ENCODE data around the gene TUBB2A.
"Not testable (repeated sequence)": the region's sequence is repeated elsewhere in the genome, so short reads cannot be mapped to it uniquely, and the experiment has no call there.

The TUBB2A gene

GRCh38 chr6:3152689-3153088 lies 4.7 kb downstream of the TUBB2A start:
- DNase-seq (ENCODE audit: low spot score) = no peak

DNA sequence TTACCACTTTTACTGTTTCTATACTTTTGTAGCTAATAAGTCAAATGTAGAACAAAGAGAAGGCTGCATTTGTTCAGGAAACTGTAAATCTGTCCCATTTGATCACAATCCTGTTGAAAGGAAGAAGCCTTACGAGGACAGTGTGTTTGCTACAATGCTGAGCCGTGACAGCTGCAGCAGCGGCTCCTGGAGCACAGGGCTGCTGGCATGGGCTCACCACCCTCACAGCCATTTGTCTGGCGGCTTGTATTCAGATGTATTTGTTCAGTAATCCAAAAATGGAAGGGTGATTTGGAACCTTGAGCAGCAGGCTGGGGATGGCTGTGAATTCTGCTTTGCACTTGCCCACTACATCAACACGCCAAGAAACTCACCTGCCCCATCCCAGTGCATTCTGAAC lies 5.7 kb downstream of the TUBB2A start:
- no peak for DNase-seq (ENCODE audit: low spot score)

DNA sequence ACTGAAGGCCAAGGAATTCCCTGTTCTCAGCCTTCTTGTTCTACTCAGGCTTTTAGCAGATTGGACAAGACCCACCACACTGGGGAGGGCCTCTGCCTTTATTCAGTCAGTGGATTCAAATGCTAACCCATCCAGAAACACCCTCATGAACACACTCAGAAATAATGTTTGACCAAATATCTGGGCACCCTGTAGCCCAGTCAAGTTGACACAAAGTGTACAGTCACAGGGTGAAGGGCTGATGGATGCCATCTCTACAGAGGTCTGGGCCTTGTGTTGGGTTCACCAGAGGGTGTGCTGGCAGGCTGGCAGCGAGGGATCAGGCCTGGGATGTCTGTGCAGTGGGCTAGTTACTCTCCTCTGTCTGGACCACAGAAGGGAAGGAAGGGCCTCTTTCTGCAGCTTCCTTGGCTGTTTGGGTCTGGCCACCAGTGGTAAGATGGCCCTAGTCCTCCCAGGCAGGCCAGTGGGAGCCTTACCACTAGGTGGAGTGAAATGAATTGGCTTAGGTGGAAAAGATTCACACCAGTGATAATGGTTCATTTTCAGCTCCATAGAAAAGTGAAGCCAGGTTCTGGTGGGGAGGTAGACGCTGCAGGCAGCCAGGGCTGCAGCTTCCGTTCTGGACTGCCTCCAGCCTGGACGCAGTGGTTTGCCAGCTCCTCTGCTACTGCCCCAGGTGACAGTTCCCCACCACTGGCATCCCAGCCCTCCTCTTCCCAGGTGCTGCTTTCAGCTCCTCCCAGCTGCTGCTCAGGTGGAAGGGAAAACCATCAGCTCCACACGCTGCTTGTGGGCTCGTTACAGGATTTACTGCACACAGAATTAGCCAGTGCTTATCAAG lies 9.2 kb downstream of the TUBB2A start:
- no peak for DNase-seq (ENCODE audit: low spot score)

- no peak for DNase-seq (ENCODE audit: low spot score)
These were observed 12.8 kb downstream of the TUBB2A start for GRCh38 chr6:3144571-3144970.

DNA sequence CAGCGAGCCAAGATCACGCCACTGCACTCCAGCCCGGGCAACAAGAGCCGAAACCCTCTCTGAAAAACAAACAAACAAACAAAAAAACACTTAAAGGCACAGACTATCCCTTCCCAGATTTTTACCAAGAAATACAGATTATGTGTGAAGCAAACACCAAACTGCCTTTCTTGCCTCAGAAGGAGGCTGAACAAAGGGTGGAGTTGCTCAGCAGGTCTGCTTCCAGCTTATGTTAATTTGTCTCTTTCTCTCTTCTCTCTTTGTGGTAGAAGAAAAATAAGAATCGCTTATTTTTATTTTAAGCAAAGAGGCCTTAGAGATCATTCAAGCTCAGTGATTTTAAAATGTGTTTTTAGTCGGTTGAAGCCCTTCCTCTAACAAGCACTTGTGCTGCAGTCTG lies 14.2 kb downstream of the TUBB2A start:
- no peak for DNase-seq (ENCODE audit: low spot score)

DNA sequence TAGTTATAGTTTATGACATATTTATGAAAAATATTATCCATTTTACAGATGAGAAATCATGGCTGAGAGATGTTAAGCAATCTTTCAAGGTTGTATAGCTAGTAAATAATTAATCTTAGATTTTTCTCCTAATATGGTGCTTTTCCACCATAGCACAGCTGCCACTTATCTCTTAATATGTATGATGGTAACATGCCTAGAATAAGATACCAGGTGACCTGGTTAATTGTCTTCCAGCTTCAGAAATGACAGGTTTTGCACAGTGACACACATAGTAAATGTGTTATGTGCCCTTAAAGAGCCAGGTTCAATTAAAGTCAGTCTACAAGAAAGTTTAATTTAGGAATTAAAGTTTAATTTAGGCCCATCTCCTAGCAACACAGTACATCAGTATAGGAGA lies 14.8 kb downstream of the TUBB2A start:
- no peak for DNase-seq (ENCODE audit: low spot score)

- DNase-seq (ENCODE audit: low spot score) = no peak
These were observed 17.1 kb downstream of the TUBB2A start for GRCh38 chr6:3140201-3140600.

DNA sequence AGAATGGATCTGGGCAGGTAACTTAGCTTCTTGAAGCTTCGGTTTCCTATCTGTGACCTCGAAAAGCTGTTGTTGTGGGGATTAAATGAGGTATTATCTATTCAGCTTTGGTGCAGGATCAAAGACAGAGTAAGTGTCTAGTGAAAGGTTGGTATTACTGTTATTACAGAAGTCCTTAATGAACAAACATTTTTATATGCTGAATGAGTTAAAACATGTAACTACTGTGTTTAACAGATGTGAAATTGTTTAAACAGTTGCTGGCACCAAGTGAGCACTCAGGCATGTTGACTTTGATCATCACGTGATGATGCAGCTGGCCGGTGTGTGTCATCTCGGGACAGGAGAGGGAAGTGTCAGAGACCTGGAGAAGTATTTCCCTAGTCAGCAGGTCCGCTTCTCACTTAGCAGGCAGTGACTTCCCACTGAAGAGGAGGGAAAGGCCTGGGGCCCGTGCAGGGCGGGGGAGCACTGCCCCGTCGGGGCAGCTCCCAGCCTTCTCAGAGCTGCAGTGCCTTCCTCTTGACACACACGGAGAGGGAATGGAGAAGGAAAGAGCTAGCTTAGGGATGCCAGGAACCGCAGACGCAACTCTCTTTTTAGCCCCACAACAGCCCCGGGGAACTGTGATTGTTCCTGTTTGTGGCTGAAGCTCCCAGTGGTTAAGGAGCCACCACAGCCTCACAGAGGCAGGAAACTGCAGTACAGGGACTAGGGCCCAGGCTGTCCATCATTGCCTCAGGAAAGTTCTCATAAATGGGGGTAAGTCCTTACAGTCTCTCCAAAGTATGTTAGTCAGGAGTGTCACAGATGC lies 18.0 kb downstream of the TUBB2A start:
- DNase-seq (ENCODE audit: low spot score) = peak; percentile 85

GRCh38 chr6:3138341-3138740 lies 19.0 kb downstream of the TUBB2A start:
- DNase-seq (ENCODE audit: low spot score) = no peak

DNA sequence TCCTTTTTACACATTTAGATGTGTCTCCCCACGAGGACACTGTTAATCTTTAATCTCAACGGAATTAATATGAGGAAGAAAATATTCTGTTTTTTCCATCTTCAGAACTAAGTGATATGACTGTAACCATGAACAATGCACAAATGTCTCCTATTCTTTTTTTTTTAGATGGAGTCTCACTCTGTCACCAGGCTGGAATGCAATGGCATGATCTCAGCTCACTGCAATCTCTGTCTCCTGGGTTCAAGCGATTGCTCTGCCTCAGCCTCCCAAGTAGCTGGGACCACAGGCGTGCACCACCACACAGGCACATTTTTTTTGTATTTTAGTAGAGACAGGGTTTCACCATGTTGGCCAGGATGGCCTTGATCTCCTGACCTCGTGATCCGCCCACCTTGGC lies 19.5 kb downstream of the TUBB2A start:
- DNase-seq (ENCODE audit: low spot score) = not testable (repeated sequence)

- DNase-seq (ENCODE audit: low spot score) = no peak
These were observed 20.1 kb downstream of the TUBB2A start for GRCh38 chr6:3137057-3137777.

- DNase-seq (ENCODE audit: low spot score) = no peak
These were observed 20.9 kb downstream of the TUBB2A start for GRCh38 chr6:3136292-3137011.

- no peak for DNase-seq (ENCODE audit: low spot score)
These were observed 21.6 kb downstream of the TUBB2A start for GRCh38 chr6:3135668-3136291.

DNA sequence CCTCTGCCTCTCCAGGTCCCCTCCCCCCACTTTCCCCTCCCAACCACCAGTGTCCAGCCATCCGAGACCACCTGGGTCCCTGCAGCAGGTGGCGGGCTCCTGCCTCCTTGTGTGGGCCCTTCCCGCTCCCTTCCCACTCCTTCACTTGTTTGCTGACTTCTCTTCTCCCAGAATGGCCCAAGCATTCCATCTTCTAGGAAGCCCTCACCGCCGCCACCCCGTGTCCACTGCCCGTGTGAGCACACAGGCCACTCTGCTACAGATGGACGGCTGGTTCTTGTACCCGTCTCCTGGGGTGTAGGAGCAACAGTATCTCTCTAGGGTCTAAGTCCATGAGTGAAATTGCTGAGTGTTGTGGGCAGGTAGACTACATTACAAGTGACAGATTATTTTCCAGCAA lies 23.8 kb downstream of the TUBB2A start:
- DNase-seq (ENCODE audit: low spot score) = no peak

DNA sequence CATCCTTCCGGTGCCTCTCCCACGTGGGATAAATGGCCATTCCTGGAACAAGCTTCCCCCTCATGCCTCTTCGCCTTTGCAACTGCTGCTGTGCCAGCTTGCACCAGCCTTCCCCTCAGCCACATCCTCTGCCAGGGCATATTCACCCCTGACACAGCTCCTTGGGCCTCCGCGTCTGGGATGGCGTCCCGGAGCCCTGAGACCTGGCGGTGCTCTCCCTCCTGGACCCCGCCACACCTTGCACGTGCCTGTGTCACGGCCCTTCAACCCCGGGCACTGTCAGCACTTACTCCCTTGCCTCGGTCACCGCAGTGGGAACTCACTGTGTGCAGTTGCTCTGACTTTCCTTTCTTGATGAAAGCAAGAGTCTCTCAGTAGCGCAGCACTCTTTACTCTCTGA lies 25.6 kb downstream of the TUBB2A start:
- no peak for DNase-seq (ENCODE audit: low spot score)

GRCh38 chr6:3128356-3129108 lies 28.8 kb downstream of the TUBB2A start:
- DNase-seq (ENCODE audit: low spot score) = no peak

- DNase-seq (ENCODE audit: low spot score) = no peak
These were observed 31.5 kb downstream of the TUBB2A start for GRCh38 chr6:3125815-3126214.

DNA sequence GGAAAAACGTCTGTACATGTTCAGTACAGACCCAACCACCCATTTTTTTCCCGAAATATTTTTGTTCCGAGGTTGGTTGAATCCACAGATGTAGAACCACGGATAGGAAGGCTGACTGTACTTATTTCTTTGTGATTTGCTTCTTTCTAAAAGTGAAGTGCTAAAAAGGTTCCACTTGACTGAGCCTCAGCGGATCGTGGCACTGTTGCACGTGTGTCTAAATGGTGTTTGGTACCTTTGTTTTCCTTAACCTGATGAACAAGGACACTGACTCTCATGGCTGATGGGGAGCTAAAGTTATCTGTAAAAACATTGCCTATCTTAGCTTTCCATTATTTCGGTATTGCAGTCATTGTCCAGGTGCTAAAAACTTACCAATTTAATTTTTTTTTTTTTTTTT lies 32.7 kb downstream of the TUBB2A start:
- no peak for DNase-seq (ENCODE audit: low spot score)

DNA sequence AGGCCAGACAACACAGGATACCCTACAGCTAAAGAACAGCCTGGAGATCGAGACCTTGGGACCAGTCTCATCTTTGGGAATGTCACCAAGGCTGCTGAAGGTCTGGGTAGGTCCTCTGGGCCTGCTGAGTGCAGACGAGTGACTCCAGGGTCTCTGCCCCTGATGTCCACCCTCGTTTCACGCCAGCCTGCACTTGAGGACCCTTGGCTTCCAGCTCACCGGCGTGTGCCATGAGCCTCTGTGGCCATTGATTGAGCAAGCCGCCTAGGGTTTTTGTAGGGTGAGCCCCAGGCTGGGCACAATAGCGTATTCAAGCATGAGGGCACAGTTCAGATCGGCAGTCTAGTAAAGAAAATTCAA lies 34.5 kb downstream of the TUBB2A start:
- no peak for DNase-seq (ENCODE audit: low spot score)

- no peak for DNase-seq (ENCODE audit: low spot score)
These were observed 36.6 kb downstream of the TUBB2A start for GRCh38 chr6:3120765-3121089.
